ENCODE data around the gene PLVAP. TPM values are rescaled to one million over a fixed set of nuclear protein-coding genes. Genes with fewer than 3 reads are reported as not detected.

The PLVAP gene
- total RNA-seq, 1 donor from 2014 or later: 0.12 TPM

DNA sequence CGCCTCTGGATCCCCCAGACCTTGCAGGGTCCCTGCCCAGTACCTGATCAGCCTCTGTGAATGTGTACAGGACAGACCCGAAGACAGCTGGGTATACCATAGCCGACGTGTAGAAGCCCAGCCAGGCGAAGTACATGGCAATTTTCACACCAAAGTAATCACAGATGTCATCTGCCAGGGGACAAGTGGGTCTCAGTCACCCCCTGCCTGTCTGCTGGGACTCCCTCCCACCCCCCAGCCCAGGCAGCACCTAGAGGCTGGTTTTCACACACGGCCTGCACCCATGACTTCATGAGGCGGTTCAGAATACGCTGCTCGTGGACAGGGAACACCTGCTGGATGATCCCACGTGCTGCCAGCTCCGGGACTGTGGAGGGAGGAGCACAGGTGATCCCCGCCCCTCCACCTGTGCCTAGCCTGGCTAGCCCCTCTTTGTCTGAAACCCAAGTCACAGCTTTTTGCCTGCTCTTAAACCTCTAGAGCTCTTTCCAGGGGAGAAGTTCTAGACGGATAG is 46.0 kb downstream of the PLVAP start:
- Mint-ChIP-seq H3K4me1 (ENCODE audit: low read depth) (peaks cover 6% of the 10 kb centered on the region), H3K27me3 (peaks cover 15% of the 10 kb centered on the region), H3K27ac (no peak overlapping the region), H3K36me3 (ENCODE audit: insufficient read depth) (peaks cover 17% of the 10 kb centered on the region), H3K4me3 (ENCODE audit: low read depth) (no peak overlapping the region), H3K9me3 (ENCODE audit: low read depth) (no peaks in the 10 kb centered on the region)
- TF ChIP-seq, protein P1, sequence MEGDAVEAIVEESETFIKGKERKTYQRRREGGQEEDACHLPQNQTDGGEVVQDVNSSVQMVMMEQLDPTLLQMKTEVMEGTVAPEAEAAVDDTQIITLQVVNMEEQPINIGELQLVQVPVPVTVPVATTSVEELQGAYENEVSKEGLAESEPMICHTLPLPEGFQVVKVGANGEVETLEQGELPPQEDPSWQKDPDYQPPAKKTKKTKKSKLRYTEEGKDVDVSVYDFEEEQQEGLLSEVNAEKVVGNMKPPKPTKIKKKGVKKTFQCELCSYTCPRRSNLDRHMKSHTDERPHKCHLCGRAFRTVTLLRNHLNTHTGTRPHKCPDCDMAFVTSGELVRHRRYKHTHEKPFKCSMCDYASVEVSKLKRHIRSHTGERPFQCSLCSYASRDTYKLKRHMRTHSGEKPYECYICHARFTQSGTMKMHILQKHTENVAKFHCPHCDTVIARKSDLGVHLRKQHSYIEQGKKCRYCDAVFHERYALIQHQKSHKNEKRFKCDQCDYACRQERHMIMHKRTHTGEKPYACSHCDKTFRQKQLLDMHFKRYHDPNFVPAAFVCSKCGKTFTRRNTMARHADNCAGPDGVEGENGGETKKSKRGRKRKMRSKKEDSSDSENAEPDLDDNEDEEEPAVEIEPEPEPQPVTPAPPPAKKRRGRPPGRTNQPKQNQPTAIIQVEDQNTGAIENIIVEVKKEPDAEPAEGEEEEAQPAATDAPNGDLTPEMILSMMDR (IDR thresholded peaks at IDR 0.05; ENCODE audit: unreplicated experiment): no peak
- no peak for DNase-seq (ENCODE audit: low spot score, unreplicated experiment)

DNA sequence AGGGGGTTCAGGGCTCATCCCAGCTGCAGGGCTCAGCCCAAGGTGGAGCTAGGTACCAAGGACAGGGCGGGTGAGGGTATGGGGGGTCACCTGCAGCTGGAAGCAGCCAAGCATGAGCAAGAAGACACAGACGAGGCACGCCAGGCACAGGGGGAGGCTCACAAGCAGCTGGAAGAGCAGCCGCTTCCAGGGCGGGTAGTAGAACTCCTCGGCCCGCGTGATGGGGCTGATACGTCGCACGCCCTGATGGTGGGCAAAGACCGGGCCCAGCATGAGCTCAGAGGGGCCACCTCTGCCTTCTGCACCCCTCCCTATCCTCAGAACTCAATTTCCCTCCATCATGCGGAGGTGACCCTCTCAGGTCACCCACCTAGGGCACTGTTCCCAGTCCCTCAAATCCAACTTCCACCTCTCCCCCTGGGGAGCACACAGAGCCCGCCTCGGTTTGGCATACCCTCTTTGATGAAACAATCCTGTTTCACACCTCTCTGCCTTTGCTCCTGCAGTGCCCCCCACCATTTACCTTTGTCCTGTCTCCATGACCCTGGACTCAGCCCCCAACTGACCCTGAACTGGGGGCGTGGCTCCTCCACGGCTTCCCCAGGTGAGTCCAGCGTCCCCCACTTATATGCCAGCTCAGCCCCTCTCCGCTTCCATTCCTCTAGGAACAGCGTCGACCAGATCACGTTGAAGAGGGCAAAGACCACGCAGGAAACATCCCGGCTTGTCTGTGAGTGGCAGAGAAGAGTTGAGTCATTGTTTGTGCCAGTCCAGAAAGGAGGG is 46.7 kb downstream of the PLVAP start:
- Mint-ChIP-seq H3K4me3 (ENCODE audit: low read depth) (no peak overlapping the region), H3K4me1 (ENCODE audit: low read depth) (peaks cover 6% of the 10 kb centered on the region), H3K36me3 (ENCODE audit: insufficient read depth) (peaks cover 17% of the 10 kb centered on the region), H3K27me3 (peaks cover 15% of the 10 kb centered on the region), H3K9me3 (ENCODE audit: low read depth) (no peaks in the 10 kb centered on the region), H3K27ac (no peak overlapping the region)
- DNase-seq (ENCODE audit: low spot score, unreplicated experiment): no peak
- TF ChIP-seq, protein P1 (IDR thresholded peaks at IDR 0.05; ENCODE audit: unreplicated experiment): no peak

- Mint-ChIP-seq H3K27ac (no peak overlapping the region), H3K36me3 (ENCODE audit: insufficient read depth) (peaks cover 17% of the 10 kb centered on the region), H3K4me1 (ENCODE audit: low read depth) (peaks cover 6% of the 10 kb centered on the region), H3K4me3 (ENCODE audit: low read depth) (no peak overlapping the region), H3K9me3 (ENCODE audit: low read depth) (no peaks in the 10 kb centered on the region), H3K27me3 (peaks cover 15% of the 10 kb centered on the region)
- TF ChIP-seq, protein P1 (IDR thresholded peaks at IDR 0.05; ENCODE audit: unreplicated experiment): no peak
- DNase-seq (ENCODE audit: low spot score, unreplicated experiment): no peak
Measured at GRCh38 chr19:17329366-17330261, 47.5 kb downstream of the PLVAP start.

DNA sequence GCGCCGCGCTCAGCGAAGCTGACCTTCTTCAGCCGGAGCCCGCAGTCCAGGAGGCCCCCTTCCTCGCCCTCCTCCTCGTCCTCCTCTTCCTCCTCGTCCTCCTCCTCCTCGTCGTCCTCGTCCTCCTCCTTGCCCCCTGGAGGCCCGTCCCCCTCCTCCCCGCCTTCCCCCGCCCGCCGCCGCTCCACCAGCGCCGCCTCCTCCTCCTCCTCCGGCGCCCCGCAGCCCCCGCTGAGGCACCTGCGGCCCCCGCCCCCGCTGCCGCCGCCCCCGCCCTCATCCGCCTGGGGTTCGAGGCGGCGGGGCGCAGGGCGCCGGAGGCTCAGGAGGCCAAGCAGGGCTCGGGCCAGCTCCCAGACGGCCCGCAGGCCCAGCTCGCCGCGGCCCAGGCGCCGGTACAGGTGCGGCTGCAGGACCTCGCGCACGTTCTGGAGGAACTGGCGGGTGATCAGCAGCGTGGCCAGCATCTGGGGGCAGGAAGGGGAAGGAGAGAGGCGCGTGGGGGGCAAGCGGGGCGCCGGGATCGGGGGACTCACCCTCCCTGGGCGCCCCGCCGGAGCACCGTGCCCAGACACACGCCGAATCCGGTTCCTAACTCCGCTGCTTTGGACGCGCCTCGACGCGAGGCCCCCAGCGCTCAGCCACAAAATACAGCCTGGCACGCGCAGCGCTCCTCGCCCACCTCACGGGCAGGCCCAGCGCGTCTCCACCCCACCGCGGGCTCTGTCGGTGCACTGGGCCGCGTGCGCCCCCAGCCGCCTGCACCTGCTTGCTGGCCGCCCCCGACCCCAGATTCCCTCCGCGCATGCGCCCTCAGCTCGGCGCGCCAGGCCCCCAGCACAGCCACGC is 48.4 kb downstream of the PLVAP start:
- H3K4me3 Mint-ChIP-seq (ENCODE audit: low read depth): peak overlapping the region; percentile 59
- H3K27me3 Mint-ChIP-seq: peaks cover 15% of the 10 kb centered on the region
- peaks cover 4% of the 10 kb centered on the region for H3K4me1 Mint-ChIP-seq (ENCODE audit: low read depth)
- H3K9me3 Mint-ChIP-seq (ENCODE audit: low read depth): no peaks in the 10 kb centered on the region
- no peak overlapping the region for H3K27ac Mint-ChIP-seq
- TF ChIP-seq, protein P1 (IDR thresholded peaks at IDR 0.05; ENCODE audit: unreplicated experiment): no peak
- no peak for DNase-seq (ENCODE audit: low spot score, unreplicated experiment)
- H3K36me3 Mint-ChIP-seq (ENCODE audit: insufficient read depth): peaks cover 15% of the 10 kb centered on the region
